ENCODE results near the gene ACTR1B.

- no peak for TF ChIP-seq CTCF (conservative IDR thresholded peaks at IDR 0.05; ENCODE audit: low read depth, low read length)
- no peak for TF ChIP-seq EZH2 (IDR thresholded peaks at IDR 0.05; ENCODE audit: borderline replicate concordance, low read depth, low read length, poor library complexity, severe bottlenecking)
Observed at GRCh38 chr2:97676620-97677019, 12.8 kb upstream of the ACTR1B start.

Data from A673 (cell line).